CD14-positive monocyte (primary cell): ENCODE results near the gene USHBP1. TPM values are rescaled to one million over a fixed set of nuclear protein-coding genes. Genes with fewer than 3 reads are reported as not detected.

Experiments used
- DNase-seq, 3 donors: peaks; one replicate each; pipeline ENCODE4 v3.0.0-alpha.2; 2011 to 2022
- H2AFZ ChIP-seq: 2 replicates; pipeline ENCODE4 v1.6.0; 2012; ENCODE audit warnings: mild to moderate bottlenecking, low read depth, low read length, inconsistent platforms; ENCODE audit not compliant: insufficient read depth, poor library complexity, severe bottlenecking
- H3K27ac ChIP-seq, 2 donors: 1 replicate in 1 of 2; 2 replicates in 1 of 2; pipeline ENCODE4 v1.5.1; 2012 to 2013; ENCODE audit warnings: low read length in 2 of 2, control low read depth in 1 of 2, inconsistent platforms in 1 of 2, low read depth in 1 of 2, mild to moderate bottlenecking in 1 of 2
- H3K27me3 ChIP-seq, 2 donors: one replicate each; pipeline versions ENCODE4 v1.6.0 to v1.6.1; 2011 to 2013; ENCODE audit warnings: low read length in 2 of 2; ENCODE audit not compliant: control insufficient read depth in 2 of 2, insufficient read depth in 2 of 2
- H3K36me3 ChIP-seq, 2 donors: replicated peaks in 1 of 2; 1 replicate in 1 of 2; 2 replicates in 1 of 2; pipeline versions ENCODE4 v1.5.1 to v1.6.1; 2012 to 2013; ENCODE audit warnings: low read length in 2 of 2, control low read depth in 1 of 2, inconsistent platforms in 1 of 2, mild to moderate bottlenecking in 1 of 2; ENCODE audit not compliant: insufficient read depth in 2 of 2, control insufficient read depth in 1 of 2
- H3K4me1 ChIP-seq, 2 donors: 1 replicate in 1 of 2; 2 replicates in 1 of 2; pipeline versions ENCODE4 v1.5.1 to v1.6.1; 2012 to 2013; ENCODE audit warnings: low read length in 2 of 2, control low read depth in 1 of 2, inconsistent platforms in 1 of 2, mild to moderate bottlenecking in 1 of 2, moderate library complexity in 1 of 2; ENCODE audit not compliant: insufficient read depth in 2 of 2, control insufficient read depth in 1 of 2
- H3K4me2 ChIP-seq: replicated peaks from 2 replicates; pipeline ENCODE3; 2012; ENCODE audit warnings: low read length, moderate library complexity, mild to moderate bottlenecking; ENCODE audit not compliant: poor library complexity, severe bottlenecking; ENCODE audit errors: extremely low read depth
- H3K4me3 ChIP-seq, 3 experiments: fragments of 200-600 bp in 1 of 3; sonication (generic) in 1 of 3; replicated peaks in 1 of 3; 1 replicate in 2 of 3; 2 replicates in 1 of 3; pipeline ENCODE4 v1.5.1; 2011 to 2013; ENCODE audit warnings: low read length in 3 of 3, mild to moderate bottlenecking in 3 of 3, control low read depth in 2 of 3, low read depth in 2 of 3, inconsistent platforms in 1 of 3, moderate library complexity in 1 of 3
- H3K79me2 ChIP-seq: 2 replicates; pipeline ENCODE4 v1.6.0; 2012; ENCODE audit warnings: mild to moderate bottlenecking, control low read depth, inconsistent platforms, low read length, moderate library complexity; ENCODE audit not compliant: insufficient read depth
- H3K9ac ChIP-seq: 2 replicates; pipeline ENCODE4 v1.6.0; 2017; ENCODE audit warnings: low read length, mild to moderate bottlenecking; ENCODE audit not compliant: insufficient read depth, poor library complexity, severe bottlenecking
- H3K9me3 ChIP-seq, 2 donors: replicated peaks in 1 of 2; 1 replicate in 1 of 2; 2 replicates in 1 of 2; pipeline versions ENCODE4 v1.5.1 to v1.6.1; 2012 to 2013; ENCODE audit warnings: low read length in 2 of 2, control low read depth in 1 of 2; ENCODE audit not compliant: control insufficient read depth in 1 of 2, insufficient read depth in 1 of 2
- H4K20me1 ChIP-seq: 2 replicates; pipeline ENCODE4 v1.6.0; 2012; ENCODE audit warnings: mild to moderate bottlenecking, low read length, control low read depth, moderate library complexity; ENCODE audit not compliant: insufficient read depth
- H3K27ac Mint-ChIP-seq, 7 donors: one replicate each; pipeline ENCODE4 v1.8.0; 2020; ENCODE audit warnings: mild to moderate bottlenecking in 7 of 7, mixed read lengths in 7 of 7, moderate library complexity in 6 of 7, inconsistent platforms in 2 of 7
- H3K27me3 Mint-ChIP-seq, 3 donors: one replicate each; pipeline ENCODE4 v1.8.0; 2021 to 2022; ENCODE audit warnings: low read depth in 3 of 3, mild to moderate bottlenecking in 3 of 3, mixed read lengths in 3 of 3, moderate library complexity in 3 of 3, inconsistent platforms in 1 of 3
- H3K36me3 Mint-ChIP-seq, 2 donors: one replicate each; pipeline ENCODE4 v1.8.0; 2020; ENCODE audit warnings: mixed read lengths in 2 of 2, inconsistent platforms in 1 of 2, mild to moderate bottlenecking in 1 of 2
- H3K4me1 Mint-ChIP-seq: one replicate; pipeline ENCODE4 v1.8.0; 2020; ENCODE audit warnings: mild to moderate bottlenecking, mixed read lengths
- H3K4me3 Mint-ChIP-seq, 2 donors: one replicate each; pipeline ENCODE4 v1.8.0; 2020; ENCODE audit warnings: mild to moderate bottlenecking in 2 of 2, mixed read lengths in 2 of 2, moderate library complexity in 1 of 2
- H3K9me3 Mint-ChIP-seq, 7 donors: one replicate each; pipeline ENCODE4 v1.8.0; 2020 to 2022; ENCODE audit warnings: mixed read lengths in 7 of 7, mild to moderate bottlenecking in 6 of 7, moderate library complexity in 6 of 7, inconsistent platforms in 2 of 7
- WGBS: methylation state at CpG from one replicate; pipeline ENCODE4 v1.1.5; 2013; ENCODE audit warnings: missing lambda C conversion rate; ENCODE audit not compliant: insufficient coverage; 5-methylcytosine and 5-hydroxymethylcytosine counted together
- intact Hi-C, 2 donors: fragments of 100-400 bp; cut with micrococcal nuclease; formaldehyde crosslinking; loops; one replicate each; pipeline versions ENCODE4 v1.15.0 to v1.15.1; 2023
- polyA plus RNA-seq, 3 donors: library from polyadenylated mRNA; depleted of rRNA in 1 of 3; unstranded in 2 of 3; stranded (reverse) in 1 of 3; fragments of 300-500 nt in 2 of 3; fragments of >200 nt in 1 of 3; fragmentation: Illumina TruSeq in 2 of 3; gene quantifications; 1 replicate in 2 of 3; 2 replicates in 1 of 3; pipeline ENCODE4 v1.2.3, GENCODE V29; 2012 to 2021
- TF ChIP-seq, protein P1 (sequence below): fragments of 200-600 bp; IDR thresholded peaks from one replicate; pipeline ENCODE4 v1.8.0; 2022; ENCODE audit warnings: antibody characterized with exemption, mild to moderate bottlenecking

USHBP1 gene
- polyA plus RNA-seq, 3 donors = not detected

DNA sequence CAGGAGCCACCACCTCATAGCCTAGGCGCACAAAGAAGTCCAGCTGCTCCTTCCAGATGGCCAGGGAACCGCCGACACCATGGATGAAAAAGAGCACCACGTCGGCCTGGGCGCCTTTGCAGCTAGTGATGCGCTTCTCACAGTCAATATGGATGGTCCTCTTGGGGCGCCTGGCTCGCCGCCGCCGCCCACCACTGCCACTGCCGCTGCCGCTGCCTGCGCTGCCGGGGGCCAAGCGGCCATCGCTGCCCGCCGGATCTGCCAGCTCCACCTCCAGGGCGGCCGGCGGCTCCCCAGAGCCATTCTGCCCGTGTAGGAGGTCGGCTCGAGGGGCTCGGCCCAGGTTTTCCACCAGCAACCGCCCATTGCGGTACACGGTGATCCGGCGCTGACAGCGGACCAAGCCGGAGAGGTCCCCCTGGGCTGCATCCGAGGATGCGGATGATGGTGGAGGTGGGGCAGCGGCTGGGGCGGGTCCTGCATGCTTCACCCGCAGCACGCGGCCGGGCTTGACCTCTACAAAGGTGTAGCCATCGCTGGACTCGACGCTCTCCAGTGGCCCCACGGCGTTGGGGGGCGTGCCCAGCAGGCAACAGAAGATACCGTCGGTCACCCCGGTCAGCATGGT is 36.6 kb upstream of the USHBP1 start:
- Histone ChIP-seq H3K36me3 (peaks cover 2 to 19% of the 10 kb centered on the region in 2 donors), H3K9me3 (peaks cover 6 to 12% of the 10 kb centered on the region in 2 donors), H3K9ac (no peak overlapping the region), H3K4me2 (no peak overlapping the region), H3K27me3 (no peaks in the 10 kb centered on the region), H3K27ac (no peak overlapping the region), H3K79me2 (peaks cover 37% of the 10 kb centered on the region), H3K4me3 (no peak overlapping the region), H3K4me1 (peaks cover 34 to 35% of the 10 kb centered on the region in 2 donors), H4K20me1 (peaks cover 14% of the 10 kb centered on the region), H2AFZ (no peak overlapping the region)
- WGBS = 97% methylated on average over 51 of the region's 51 CpGs
- Mint-ChIP-seq H3K27ac (no peak overlapping the region), H3K9me3 (peaks cover 4 to 13% (median 11%) of the 10 kb centered on the region in 7 donors), H3K36me3 (peaks cover 12 to 35% of the 10 kb centered on the region in 2 donors), H3K4me1 (peaks cover 23% of the 10 kb centered on the region), H3K4me3 (no peak overlapping the region), H3K27me3 (no peaks in the 10 kb centered on the region)
- TF ChIP-seq, protein P1, sequence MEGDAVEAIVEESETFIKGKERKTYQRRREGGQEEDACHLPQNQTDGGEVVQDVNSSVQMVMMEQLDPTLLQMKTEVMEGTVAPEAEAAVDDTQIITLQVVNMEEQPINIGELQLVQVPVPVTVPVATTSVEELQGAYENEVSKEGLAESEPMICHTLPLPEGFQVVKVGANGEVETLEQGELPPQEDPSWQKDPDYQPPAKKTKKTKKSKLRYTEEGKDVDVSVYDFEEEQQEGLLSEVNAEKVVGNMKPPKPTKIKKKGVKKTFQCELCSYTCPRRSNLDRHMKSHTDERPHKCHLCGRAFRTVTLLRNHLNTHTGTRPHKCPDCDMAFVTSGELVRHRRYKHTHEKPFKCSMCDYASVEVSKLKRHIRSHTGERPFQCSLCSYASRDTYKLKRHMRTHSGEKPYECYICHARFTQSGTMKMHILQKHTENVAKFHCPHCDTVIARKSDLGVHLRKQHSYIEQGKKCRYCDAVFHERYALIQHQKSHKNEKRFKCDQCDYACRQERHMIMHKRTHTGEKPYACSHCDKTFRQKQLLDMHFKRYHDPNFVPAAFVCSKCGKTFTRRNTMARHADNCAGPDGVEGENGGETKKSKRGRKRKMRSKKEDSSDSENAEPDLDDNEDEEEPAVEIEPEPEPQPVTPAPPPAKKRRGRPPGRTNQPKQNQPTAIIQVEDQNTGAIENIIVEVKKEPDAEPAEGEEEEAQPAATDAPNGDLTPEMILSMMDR = no peak
- intact Hi-C loops = loop anchor here in 1 of 2 donors (5.0 kb wide), 1 partner anchor 36 kb away; the partner anchor contains the start of gene GTPBP3
- DNase-seq = no peak

DNA sequence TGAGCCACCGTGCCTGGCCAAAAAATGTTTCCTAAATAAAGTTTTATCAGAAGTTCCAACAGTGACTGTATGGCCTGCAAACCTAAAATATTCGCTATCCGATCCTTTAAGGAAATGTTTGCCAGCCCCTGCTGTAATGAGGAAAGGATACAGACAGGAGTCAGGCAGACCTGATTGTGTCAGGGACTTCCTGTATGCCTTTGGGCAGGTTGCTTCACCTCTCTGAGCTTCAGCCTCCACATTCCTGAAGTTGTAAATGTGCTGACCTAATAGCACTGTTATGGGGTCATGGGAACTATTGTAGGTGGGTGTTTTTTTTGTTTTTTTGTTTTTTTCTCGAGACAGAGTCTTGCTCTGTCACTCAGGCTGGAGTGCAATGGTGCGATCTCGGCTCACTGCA is 32.4 kb upstream of the USHBP1 start:
- H3K27me3 Mint-ChIP-seq = no peaks in the 10 kb centered on the region
- WGBS = 100% methylated on average over 1 of the region's 6 CpGs
- H3K4me3 ChIP-seq = no peak overlapping the region
- no peak for DNase-seq
- H3K36me3 Mint-ChIP-seq = peaks cover 18 to 46% of the 10 kb centered on the region in 2 donors
- peaks cover 8% of the 10 kb centered on the region for H4K20me1 ChIP-seq
- peaks cover 9% of the 10 kb centered on the region for H3K4me1 Mint-ChIP-seq
- peak overlapping the region in 1 of 7 donors; percentile 7 for H3K27ac Mint-ChIP-seq
- no peak overlapping the region for H3K27ac ChIP-seq
- peaks cover 27% of the 10 kb centered on the region for H3K79me2 ChIP-seq
- intact Hi-C loops = loop anchor here in 1 of 2 donors (10.0 kb wide), 1 partner anchor 88 kb away; no protein-coding TSS in a partner anchor
- peaks cover 4 to 14% (median 12%) of the 10 kb centered on the region in 7 donors for H3K9me3 Mint-ChIP-seq
- no peak overlapping the region for H2AFZ ChIP-seq
- TF ChIP-seq, protein P1 = no peak
- peaks cover 9% of the 10 kb centered on the region in 2 donors for H3K4me1 ChIP-seq
- no peak overlapping the region for H3K4me3 Mint-ChIP-seq
- H3K4me2 ChIP-seq = no peak overlapping the region
- H3K36me3 ChIP-seq = peaks cover 14 to 27% of the 10 kb centered on the region in 2 donors
- no peak overlapping the region for H3K9ac ChIP-seq
- peaks cover 6 to 12% of the 10 kb centered on the region in 2 donors for H3K9me3 ChIP-seq
- no peaks in the 10 kb centered on the region for H3K27me3 ChIP-seq
